ENCODE data around the gene RPL38.

Gene RPL38

GRCh38 chr17:74211141-74211911 lies 7.8 kb downstream of the RPL38 start:
- no peak for DNase-seq (ENCODE audit: low spot score)

GRCh38 chr17:74211912-74212208 lies 8.4 kb downstream of the RPL38 start:
- no peak for DNase-seq (ENCODE audit: low spot score)

- peak; percentile 22 for DNase-seq (ENCODE audit: low spot score)
These were observed 8.9 kb downstream of the RPL38 start for GRCh38 chr17:74212209-74212912.

- peak; percentile 82 for DNase-seq (ENCODE audit: low spot score)
These were observed 9.7 kb downstream of the RPL38 start, which contains the start of gene TTYH2 for GRCh38 chr17:74212913-74213791. Gene TTYH2 (plus strand): TSS chr17:74213571. CDS start chr17:74213588, 17 bp downstream.

- DNase-seq (ENCODE audit: low spot score): no peak
These were observed 10.4 kb downstream of the RPL38 start for GRCh38 chr17:74213861-74214391.

- DNase-seq (ENCODE audit: low spot score): no peak
These were observed 11.2 kb downstream of the RPL38 start for GRCh38 chr17:74214484-74215341.

GRCh38 chr17:74215342-74215727 lies 11.9 kb downstream of the RPL38 start:
- no peak for DNase-seq (ENCODE audit: low spot score)

- DNase-seq (ENCODE audit: low spot score): no peak
These were observed 13.0 kb downstream of the RPL38 start for GRCh38 chr17:74216505-74216904.

GRCh38 chr17:74217037-74217730 lies 13.7 kb downstream of the RPL38 start:
- DNase-seq (ENCODE audit: low spot score): no peak

- DNase-seq (ENCODE audit: low spot score): no peak
These were observed 14.4 kb downstream of the RPL38 start for GRCh38 chr17:74217888-74218287.

- no peak for DNase-seq (ENCODE audit: low spot score)
These were observed 15.0 kb downstream of the RPL38 start for GRCh38 chr17:74218436-74218835.

GRCh38 chr17:74219576-74220133 lies 16.2 kb downstream of the RPL38 start:
- no peak for DNase-seq (ENCODE audit: low spot score)

- no peak for DNase-seq (ENCODE audit: low spot score)
These were observed 16.7 kb downstream of the RPL38 start for GRCh38 chr17:74220219-74220618.

GRCh38 chr17:74220946-74221818 lies 17.7 kb downstream of the RPL38 start:
- no peak for DNase-seq (ENCODE audit: low spot score)

- no peak for DNase-seq (ENCODE audit: low spot score)
These were observed 18.9 kb downstream of the RPL38 start for GRCh38 chr17:74222399-74222798.

GRCh38 chr17:74223901-74224300 lies 20.4 kb downstream of the RPL38 start:
- DNase-seq (ENCODE audit: low spot score): no peak

GRCh38 chr17:74224959-74225725 lies 21.7 kb downstream of the RPL38 start:
- no peak for DNase-seq (ENCODE audit: low spot score)

GRCh38 chr17:74226252-74226651 lies 22.8 kb downstream of the RPL38 start:
- DNase-seq (ENCODE audit: low spot score): no peak
